Suprapubic skin (tissue), 4 donors: Measurements from ENCODE around the gene CASP6. TPM values are rescaled to one million over a fixed set of nuclear protein-coding genes. Genes with fewer than 3 reads are reported as not detected.

Source experiments
- DNase-seq, 2 donors: peaks; one replicate each; pipeline ENCODE4 v3.0.0-alpha.2; 2019; ENCODE audit warnings: low spot score in 2 of 2
- H3K27ac ChIP-seq: fragments of 200-600 bp; sonication (generic); one replicate; pipeline ENCODE4 v1.5.1; 2019
- H3K27me3 ChIP-seq: fragments of 200-600 bp; sonication (generic); one replicate; pipeline ENCODE4 v1.5.1; 2019
- H3K36me3 ChIP-seq: fragments of 200-600 bp; sonication (generic); one replicate; pipeline ENCODE4 v1.5.1; 2019
- H3K4me1 ChIP-seq: fragments of 200-600 bp; sonication (generic); one replicate; pipeline ENCODE4 v1.5.1; 2019
- H3K4me3 ChIP-seq: fragments of 200-600 bp; sonication (generic); one replicate; pipeline ENCODE4 v1.5.1; 2019; ENCODE audit warnings: mild to moderate bottlenecking
- H3K9me3 ChIP-seq: fragments of 200-600 bp; sonication (generic); one replicate; pipeline ENCODE4 v1.5.1; 2019
- CTCF ChIP-seq, 2 donors: fragments of 200-600 bp in 1 of 2; fragments of 450-650 bp in 1 of 2; sonication (generic) in 1 of 2; IDR thresholded peaks; one replicate each; pipeline ENCODE4 v1.5.1; 2016 to 2019; ENCODE audit warnings: antibody characterized with exemption in 2 of 2, mild to moderate bottlenecking in 1 of 2, moderate library complexity in 1 of 2
- EP300 ChIP-seq: sonication (generic); formaldehyde crosslinking; IDR thresholded peaks from one replicate; pipeline ENCODE4 v1.6.1; 2017; ENCODE audit warnings: antibody characterized with exemption
- POLR2A ChIP-seq, 2 donors: fragments of 450-650 bp; IDR thresholded peaks; one replicate each; pipeline ENCODE4 v1.6.1; 2017; ENCODE audit warnings: antibody characterized with exemption in 2 of 2, mild to moderate bottlenecking in 2 of 2, moderate library complexity in 2 of 2
- POLR2AphosphoS5 ChIP-seq, 3 donors: sonication (generic); formaldehyde crosslinking; IDR thresholded peaks; one replicate each; pipeline ENCODE4 v1.6.1; 2017; ENCODE audit warnings: antibody characterized with exemption in 3 of 3
- WGBS: methylation state at CpG from one replicate; pipeline ENCODE4 v1.1.5; 2018; 5-methylcytosine and 5-hydroxymethylcytosine counted together
- total RNA-seq, 4 donors: library from RNA; depleted of rRNA; stranded (reverse); fragments of >200 nt; gene quantifications; one replicate each; pipeline ENCODE4 v1.1.0, GENCODE V29; 2016

The CASP6 gene
- total RNA-seq, 4 donors from 2014 or later = 18.4 to 30.5 (median 20.3) TPM

DNA sequence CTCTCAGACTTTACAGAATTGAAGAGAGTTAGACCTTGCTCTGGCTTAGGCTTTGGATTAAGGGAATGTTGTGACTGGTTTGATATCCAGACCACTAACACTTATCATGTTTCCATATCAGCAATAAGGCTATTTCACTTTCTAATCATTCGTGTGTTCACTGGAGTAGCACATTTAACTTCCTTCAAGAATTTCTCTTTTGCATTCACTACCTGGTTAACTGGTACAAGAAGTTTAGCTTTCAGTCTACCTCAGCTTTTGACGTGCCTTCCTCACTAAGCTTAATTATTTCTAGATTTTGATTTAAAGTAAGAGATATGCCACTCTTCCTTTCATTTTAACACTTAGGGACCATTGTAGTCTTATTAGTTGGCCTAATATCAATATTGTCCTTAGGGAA lies 62.6 kb downstream of the CASP6 start:
- no peaks in the 10 kb centered on the region for H3K9me3 ChIP-seq
- no peaks in the 10 kb centered on the region for H3K4me1 ChIP-seq
- 89% methylated on average over 2 of the region's 2 CpGs for WGBS
- no peaks in the 10 kb centered on the region for H3K36me3 ChIP-seq
- H3K4me3 ChIP-seq = no peak overlapping the region
- no peak for DNase-seq
- no peak overlapping the region for H3K27ac ChIP-seq
- no peaks in the 10 kb centered on the region for H3K27me3 ChIP-seq
- TF ChIP-seq POLR2AphosphoS5 (IDR thresholded peaks at IDR 0.05) = no peak
- TF ChIP-seq POLR2A (IDR thresholded peaks at IDR 0.05) = no peak
- no peak for TF ChIP-seq CTCF (IDR thresholded peaks at IDR 0.05)
- TF ChIP-seq EP300 = no peak

Other genes starting within 250 kb of the CASP6 start
- 10 to 100 TPM; 30.4 to 68.4 (median 44.6) TPM for gene MCUB, start 143.2 kb downstream of the CASP6 start, total RNA-seq
- 10 to 100 TPM; 15.6 to 33.2 (median 20.5) TPM for gene PLA2G12A, start 26.6 kb upstream of the CASP6 start, total RNA-seq
- 10 to 100 TPM in 1 of 4 donors, 1 to 10 TPM in 2, not detected in 1; 2.0 to 10.1 (median 3.7) TPM for gene CFI, start 98.6 kb upstream of the CASP6 start, total RNA-seq
- 10 to 100 TPM in 2 of 4 donors, 1 to 10 TPM in 2; 5.9 to 15.4 (median 12.0) TPM for gene GAR1, start 112.3 kb upstream of the CASP6 start, total RNA-seq
- gene RRH, start 124.5 kb upstream of the CASP6 start, total RNA-seq = 1 to 10 TPM in 1 of 4 donors, under 1 TPM in 1, not detected in 2; 0.78 to 1.2 TPM
- 1 to 10 TPM in 1 of 4 donors, under 1 TPM in 2, not detected in 1; 0.15 to 2.2 (median 0.38) TPM for gene LRIT3, start 144.7 kb upstream of the CASP6 start, total RNA-seq
- 10 to 100 TPM in 1 of 4 donors, 1 to 10 TPM in 3; 1.1 to 20.3 (median 2.9) TPM for gene EGF, start 209.4 kb upstream of the CASP6 start, total RNA-seq